SK-N-SH (cell line): ENCODE results near the gene PLEKHA4. TPM values are rescaled to one million over a fixed set of nuclear protein-coding genes. Genes with fewer than 3 reads are reported as not detected.

ENCODE experiments used
- CTCF ChIA-PET: fragments of 300-600, 350-600 bp; formaldehyde crosslinking; extraction: SDS; loops from one replicate; lab custom pipeline; 2021; lab: Yijun Ruan, JAX
- POLR2A ChIA-PET: fragments of 350-600 bp; sonication (Branson Sonifier 250); formaldehyde crosslinking; extraction: SDS; loops from one replicate; lab custom pipeline; 2020; ENCODE audit warnings: antibody characterized with exemption, inconsistent platforms; lab: Yijun Ruan, JAX
- DNase-seq: peaks from one replicate; pipeline ENCODE4 v3.0.0; 2012
- H2AFZ ChIP-seq: fragments of 200-600 bp; sonication (generic); 2 replicates; pipeline ENCODE4 v1.8.1; 2016; ENCODE audit warnings: antibody characterized with exemption, mild to moderate bottlenecking, low read depth
- H3F3A ChIP-seq: fragments of 200-600 bp; sonication (generic); replicated peaks from 2 replicates; pipeline ENCODE3; 2016; ENCODE audit warnings: antibody characterized with exemption, mild to moderate bottlenecking; ENCODE audit not compliant: insufficient read depth
- H3K27ac ChIP-seq, 2 experiments: fragments of 200-500 bp in 1 of 2; fragments of 200-600 bp in 1 of 2; sonication (Bioruptor generic) in 1 of 2; sonication (generic), shearing (Covaris generic) in 1 of 2; 2 replicates each; pipeline versions ENCODE4 v1.5.1 to v1.6.1; 2014 to 2016; ENCODE audit warnings: low read depth in 2 of 2, inconsistent platforms in 1 of 2, low read length in 1 of 2, mild to moderate bottlenecking in 1 of 2, mixed read lengths in 1 of 2
- H3K27me3 ChIP-seq: fragments of 200-600 bp; sonication (generic), shearing (Covaris generic); 2 replicates; pipeline ENCODE4 v1.6.1; 2016; ENCODE audit warnings: mixed run types; ENCODE audit not compliant: insufficient read depth
- H3K36me3 ChIP-seq, 2 experiments: fragments of 200-500 bp in 1 of 2; fragments of 200-600 bp in 1 of 2; sonication (Bioruptor generic) in 1 of 2; sonication (generic) in 1 of 2; replicated peaks in 1 of 2; 2 replicates each; pipeline versions ENCODE3 to v1.5.1; 2014 to 2016; ENCODE audit warnings: low read length in 1 of 2, mild to moderate bottlenecking in 1 of 2; ENCODE audit not compliant: insufficient read depth in 2 of 2, control insufficient read depth in 1 of 2
- H3K4me1 ChIP-seq, 2 experiments: fragments of 200-500 bp in 1 of 2; fragments of 200-600 bp in 1 of 2; sonication (Bioruptor generic) in 1 of 2; sonication (generic), shearing (Covaris generic) in 1 of 2; 2 replicates each; pipeline versions ENCODE4 v1.5.1 to v1.6.1; 2014 to 2016; ENCODE audit warnings: low read depth in 1 of 2, low read length in 1 of 2, mixed run types in 1 of 2; ENCODE audit not compliant: insufficient read depth in 2 of 2, control insufficient read depth in 1 of 2
- H3K4me2 ChIP-seq: fragments of 200-600 bp; sonication (generic), shearing (Covaris generic); 2 replicates; pipeline ENCODE4 v1.6.1; 2017; ENCODE audit warnings: mixed run types
- H3K4me3 ChIP-seq, 2 experiments: fragments of 200-500 bp in 1 of 2; fragments of 200-600 bp in 1 of 2; sonication (Bioruptor generic) in 1 of 2; sonication (generic), shearing (Covaris generic) in 1 of 2; 2 replicates each; pipeline versions ENCODE4 v1.5.1 to v1.8.1; 2014 to 2016; ENCODE audit warnings: low read depth in 2 of 2, inconsistent platforms in 1 of 2, low read length in 1 of 2, mild to moderate bottlenecking in 1 of 2, mixed read lengths in 1 of 2, moderate library complexity in 1 of 2
- H3K79me2 ChIP-seq: fragments of 200-600 bp; sonication (generic); 2 replicates; pipeline ENCODE4 v1.8.1; 2017; ENCODE audit warnings: mild to moderate bottlenecking; ENCODE audit not compliant: insufficient read depth
- H3K9ac ChIP-seq: fragments of 200-600 bp; sonication (generic); 2 replicates; pipeline ENCODE4 v1.6.1; 2017; ENCODE audit warnings: mixed run types
- H3K9me2 ChIP-seq: fragments of 200-600 bp; sonication (generic); 2 replicates; pipeline ENCODE4 v1.6.1; 2017; ENCODE audit warnings: mixed run types
- H3K9me3 ChIP-seq: fragments of 200-600 bp; sonication (generic); 2 replicates; pipeline ENCODE4 v1.6.1; 2017; ENCODE audit warnings: mixed run types, mild to moderate bottlenecking, moderate library complexity
- H4K20me1 ChIP-seq: fragments of 200-600 bp; sonication (generic); 2 replicates; pipeline ENCODE4 v1.6.1; 2017; ENCODE audit warnings: mild to moderate bottlenecking, mixed run types; ENCODE audit not compliant: insufficient read depth
- CHD2 ChIP-seq: fragments of 150-350 bp; IDR thresholded peaks from 2 replicates; pipeline ENCODE4 v1.6.1; 2018; ENCODE audit warnings: low read length; ENCODE audit not compliant: partially characterized antibody
- CTCF ChIP-seq: fragments of 200-600 bp; sonication (generic); IDR thresholded peaks from 2 replicates; pipeline ENCODE4 v1.6.1; 2017; ENCODE audit warnings: antibody characterized with exemption, mild to moderate bottlenecking, moderate library complexity
- EP300 ChIP-seq, 2 experiments: IDR thresholded peaks; 2 replicates each; pipeline versions ENCODE4 v1.4.0 to v1.6.1; 2012; ENCODE audit warnings: borderline replicate concordance in 1 of 2, low read depth in 1 of 2, low read length in 1 of 2
- EZH2phosphoT487 ChIP-seq: fragments of 200-600 bp; sonication (generic); IDR thresholded peaks from 2 replicates; pipeline ENCODE4 v1.6.1; 2017; ENCODE audit warnings: low read depth, mixed run types, mild to moderate bottlenecking, antibody characterized with exemption, moderate library complexity, borderline replicate concordance
- FOSL2 ChIP-seq: IDR thresholded peaks from 2 replicates; pipeline ENCODE4 v1.4.0; 2012; ENCODE audit warnings: low read depth, mild to moderate bottlenecking, moderate library complexity, borderline replicate concordance
- FOXJ3 ChIP-seq: sonication (generic); formaldehyde crosslinking; IDR thresholded peaks from 2 replicates; pipeline ENCODE4 v1.5.1; 2020; ENCODE audit warnings: mild to moderate bottlenecking, missing genetic modification reagents
- FOXM1 ChIP-seq: IDR thresholded peaks from 2 replicates; pipeline ENCODE4 v1.4.0; 2012; ENCODE audit warnings: low read depth, mild to moderate bottlenecking
- GABPA ChIP-seq: IDR thresholded peaks from 2 replicates; pipeline ENCODE4 v1.4.0; 2012; ENCODE audit warnings: low read depth, mild to moderate bottlenecking
- GATA2 ChIP-seq: sonication (generic); formaldehyde crosslinking; IDR thresholded peaks from 2 replicates; pipeline ENCODE4 v1.5.0; 2020; ENCODE audit warnings: mild to moderate bottlenecking, missing genetic modification reagents
- MAX ChIP-seq: IDR thresholded peaks from 2 replicates; pipeline ENCODE4 v1.4.0; 2012; ENCODE audit warnings: low read depth
- MEF2A ChIP-seq: IDR thresholded peaks from 2 replicates; pipeline ENCODE4 v1.4.0; 2012; ENCODE audit warnings: low read depth, borderline replicate concordance
- MXI1 ChIP-seq: IDR thresholded peaks from 2 replicates; pipeline ENCODE4 v1.6.1; 2012; ENCODE audit warnings: mild to moderate bottlenecking, low read depth, low read length, improper control_type of control experiment
- NFIC ChIP-seq: IDR thresholded peaks from 2 replicates; pipeline ENCODE4 v1.4.0; 2012; ENCODE audit warnings: borderline replicate concordance
- NRF1 ChIP-seq: IDR thresholded peaks from 2 replicates; pipeline ENCODE4 v1.6.1; 2012; ENCODE audit warnings: low read depth, mild to moderate bottlenecking, low read length
- PBX3 ChIP-seq: IDR thresholded peaks from 2 replicates; pipeline ENCODE4; 2012
- POLR2AphosphoS5 ChIP-seq: IDR thresholded peaks from 2 replicates; pipeline ENCODE4 v1.6.1; 2012; ENCODE audit warnings: low read depth, low read length
- RAD21 ChIP-seq: IDR thresholded peaks from 2 replicates; pipeline ENCODE4 v1.6.1; 2012; ENCODE audit warnings: mild to moderate bottlenecking, low read length
- RFX5 ChIP-seq: IDR thresholded peaks from 2 replicates; pipeline ENCODE4 v1.6.1; 2012; ENCODE audit warnings: mild to moderate bottlenecking, improper control_type of control experiment, low read length
- RXRA ChIP-seq: IDR thresholded peaks from 2 replicates; pipeline ENCODE4 v1.4.0; 2012; ENCODE audit warnings: low read depth, mild to moderate bottlenecking, borderline replicate concordance
- SIN3A ChIP-seq: IDR thresholded peaks from 2 replicates; pipeline ENCODE4 v1.6.1; 2012; ENCODE audit warnings: low read depth, mild to moderate bottlenecking, low read length, moderate library complexity, borderline replicate concordance
- SMC3 ChIP-seq: IDR thresholded peaks from 2 replicates; pipeline ENCODE4 v1.6.1; 2012; ENCODE audit warnings: low read depth, low read length, improper control_type of control experiment
- TAF1 ChIP-seq: IDR thresholded peaks from 2 replicates; pipeline ENCODE4 v1.6.1; 2012; ENCODE audit warnings: low read depth, mild to moderate bottlenecking, low read length, moderate library complexity, borderline replicate concordance
- TCF12 ChIP-seq: IDR thresholded peaks from 2 replicates; pipeline ENCODE4 v1.4.0; 2012
- USF1 ChIP-seq: IDR thresholded peaks from 2 replicates; pipeline ENCODE4 v1.4.0; 2012; ENCODE audit warnings: low read depth, borderline replicate concordance
- ZBTB33 ChIP-seq: IDR thresholded peaks from 2 replicates; pipeline ENCODE4 v1.4.0; 2012; ENCODE audit warnings: low read depth, borderline replicate concordance
- WGBS: methylation state at CpG from one replicate; pipeline ENCODE4 v1.1.6; 2017; ENCODE audit warnings: low lambda C conversion rate; 5-methylcytosine and 5-hydroxymethylcytosine counted together
- polyA plus RNA-seq, 3 experiments: library from polyadenylated mRNA; depleted of rRNA; stranded (reverse); fragments of >200 nt; gene quantifications; 2 replicates each; pipeline ENCODE4 v1.2.3, GENCODE V29; 2012

The PLEKHA4 gene
- polyA plus RNA-seq, 1 of the 3 experiments (the other 2 are of a cell fraction): 5.6 TPM

- TF ChIP-seq GABPA (peak; percentile 27; the same call in 1 of the 2 replicates), NRF1 (no peak), GATA2 (CRISPR knock-in tag) (no peak)
These were observed 4.6 kb upstream of the PLEKHA4 start (continued) for GRCh38 chr19:48872884-48873475.

- Histone ChIP-seq H3K36me3 (peaks cover 29 to 42% of the 10 kb centered on the region in 2 experiments), H4K20me1 (peaks cover 42% of the 10 kb centered on the region)
- no peak; a peak in 1 of 4 replicates for TF ChIP-seq EP300 (IDR thresholded peaks at IDR 0.05; ENCODE audit: borderline replicate concordance in 1 of 2, low read depth in 1 of 2, low read length in 1 of 2)
- peak; percentile 93 for TF ChIP-seq TAF1
- TF ChIP-seq FOXM1: no peak
- TF ChIP-seq SIN3A: peak; percentile 71; the same call in 1 of the 2 replicates
- peak; percentile 96 for TF ChIP-seq PBX3
- no peak for TF ChIP-seq SMC3
- TF ChIP-seq FOSL2: no peak
- TF ChIP-seq MAX: no peak
- TF ChIP-seq FOXJ3 (CRISPR knock-in tag): no peak
- TF ChIP-seq ZBTB33: peak; percentile 90
- TF ChIP-seq CHD2: peak; percentile 98
- TF ChIP-seq RXRA: no peak
- TF ChIP-seq RAD21: 0 out of 2 replicates have a peak, but pooled peaks have one; percentile 8
- no peak for TF ChIP-seq NRF1
- TF ChIP-seq POLR2AphosphoS5: peak; percentile 100
- no peak for TF ChIP-seq USF1
- no peak for TF ChIP-seq GABPA
- TF ChIP-seq MXI1: peak; percentile 78; the same call in 1 of the 2 replicates
- TF ChIP-seq RFX5: peak; percentile 81
- TF ChIP-seq MEF2A: no peak
- TF ChIP-seq EZH2phosphoT487: no peak
- no peak for TF ChIP-seq TCF12
- TF ChIP-seq NFIC: no peak
- no peak for TF ChIP-seq CTCF
These were observed 3.9 kb upstream of the PLEKHA4 start, which contains the start of gene PPP1R15A for GRCh38 chr19:48872182-48872883. Gene PPP1R15A, plus strand, starts transcription at chr19:48872421. Its CDS starts 813 bp downstream, at chr19:48873234.

More at GRCh38 chr19:48872182-48872883, 3.9 kb upstream of the PLEKHA4 start, which contains the start of gene PPP1R15A:
- peak within 1 kb of the TSS; percentile 93 for H3K4me2 ChIP-seq
- H3F3A ChIP-seq: peaks cover 24% of the 10 kb centered on the region
- peak within 1 kb of the TSS; percentile 100 for H3K9ac ChIP-seq
- H3K4me3 ChIP-seq: peak within 1 kb of the TSS; percentile 94 to 96
- peak within 1 kb of the TSS; percentile 92 to 100 for H3K27ac ChIP-seq
- POLR2A ChIA-PET: interaction anchor here (0.6 to 1.6 kb wide), 8 partner anchors 8 to 158 kb away, joined by 3 to 9 read pairs (median 6); partner anchors contain the start of genes BAX and NUCB1
- peak; percentile 97 for DNase-seq
- no peaks in the 10 kb centered on the region for H3K27me3 ChIP-seq
- no peaks in the 10 kb centered on the region for H3K9me2 ChIP-seq
- 0 out of 2 replicates have a peak within 1 kb of the TSS, but pooled peaks have one; percentile 71 for H2AFZ ChIP-seq
- CTCF ChIA-PET: interaction anchor here (1.0 to 1.7 kb wide), 2 partner anchors 36 to 98 kb away, joined by 3 to 10 read pairs; partner anchors contain the start of gene HSD17B14
- 1% methylated on average over 42 of the region's 53 CpGs for WGBS
- no peaks in the 10 kb centered on the region for H3K9me3 ChIP-seq
- peaks cover 50% of the 10 kb centered on the region for H3K79me2 ChIP-seq
- H3K4me1 ChIP-seq: peaks cover 15 to 41% of the 10 kb centered on the region in 2 experiments; a peak in 3 of 4 replicates
